ENCODE results near the gene TCERG1L.

GRCh38 chr10:131142517-131143380 is 168.8 kb downstream of the TCERG1L start:
- TF ChIP-seq EZH2phosphoT487 (conservative IDR thresholded peaks at IDR 0.05; ENCODE audit: low read length) (no peak), CTCF (IDR thresholded peaks at IDR 0.05; ENCODE audit: insufficient read depth, low read length, poor library complexity, severe bottlenecking) (no peak)

Measured in SU-DHL-6 (cell line).